ENCODE measurements around the gene STRBP.

DNA sequence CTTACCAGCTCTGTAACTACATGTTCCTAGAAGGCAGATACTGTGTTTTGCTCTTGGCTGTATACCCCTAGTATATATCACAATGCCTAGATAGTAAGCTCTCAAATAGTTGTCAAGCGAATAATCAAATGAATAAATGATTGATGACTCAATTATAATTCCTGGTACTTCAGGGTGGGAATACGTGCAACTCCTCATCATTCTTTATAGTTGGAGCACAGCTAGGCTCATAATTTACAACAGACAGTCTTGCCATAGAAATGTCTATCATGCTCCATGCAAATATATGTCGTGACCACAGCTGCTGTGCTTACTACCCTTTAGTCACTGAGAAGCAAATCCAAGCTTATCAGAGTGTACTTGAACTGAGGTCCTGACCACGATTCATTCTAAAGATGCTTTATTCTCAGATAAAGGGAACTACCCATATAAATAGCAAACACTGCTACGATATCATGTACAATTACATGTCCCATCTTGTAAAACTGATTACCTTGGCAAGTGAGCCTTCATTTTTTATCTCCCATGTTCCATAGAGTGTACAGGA is 52.1 kb downstream of the STRBP start:
- TF ChIP-seq SPI1 (IDR thresholded peaks at IDR 0.05; ENCODE audit: borderline replicate concordance, low read depth), result no peak
- TF ChIP-seq, protein P1, sequence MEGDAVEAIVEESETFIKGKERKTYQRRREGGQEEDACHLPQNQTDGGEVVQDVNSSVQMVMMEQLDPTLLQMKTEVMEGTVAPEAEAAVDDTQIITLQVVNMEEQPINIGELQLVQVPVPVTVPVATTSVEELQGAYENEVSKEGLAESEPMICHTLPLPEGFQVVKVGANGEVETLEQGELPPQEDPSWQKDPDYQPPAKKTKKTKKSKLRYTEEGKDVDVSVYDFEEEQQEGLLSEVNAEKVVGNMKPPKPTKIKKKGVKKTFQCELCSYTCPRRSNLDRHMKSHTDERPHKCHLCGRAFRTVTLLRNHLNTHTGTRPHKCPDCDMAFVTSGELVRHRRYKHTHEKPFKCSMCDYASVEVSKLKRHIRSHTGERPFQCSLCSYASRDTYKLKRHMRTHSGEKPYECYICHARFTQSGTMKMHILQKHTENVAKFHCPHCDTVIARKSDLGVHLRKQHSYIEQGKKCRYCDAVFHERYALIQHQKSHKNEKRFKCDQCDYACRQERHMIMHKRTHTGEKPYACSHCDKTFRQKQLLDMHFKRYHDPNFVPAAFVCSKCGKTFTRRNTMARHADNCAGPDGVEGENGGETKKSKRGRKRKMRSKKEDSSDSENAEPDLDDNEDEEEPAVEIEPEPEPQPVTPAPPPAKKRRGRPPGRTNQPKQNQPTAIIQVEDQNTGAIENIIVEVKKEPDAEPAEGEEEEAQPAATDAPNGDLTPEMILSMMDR (IDR thresholded peaks at IDR 0.05; ENCODE audit: insufficient read depth, low read length), result no peak

Measured in HL-60 (cell line).